HL-60/S4 treated with phorbol 12-myristate 13-acetate at 8.2 ng/mL for 4 days and 3 days (cell line): ENCODE data around the gene CPSF4L.
"Not testable (repeated sequence)": the region's sequence is repeated elsewhere in the genome, so short reads cannot be mapped to it uniquely, and the experiment has no call there.

Experiments
- in situ Hi-C: fragments of 300-500 bp; cut with MboI; formaldehyde crosslinking; loops from 2 replicates; pipeline ENCODE4 v1.15.0; 2022; ENCODE audit warnings: low sequenced_read_pairs

The CPSF4L gene

GRCh38 chr17:73269791-73270190 is 8.1 kb upstream of the CPSF4L start:
- in situ Hi-C loops: no loop called here

DNA sequence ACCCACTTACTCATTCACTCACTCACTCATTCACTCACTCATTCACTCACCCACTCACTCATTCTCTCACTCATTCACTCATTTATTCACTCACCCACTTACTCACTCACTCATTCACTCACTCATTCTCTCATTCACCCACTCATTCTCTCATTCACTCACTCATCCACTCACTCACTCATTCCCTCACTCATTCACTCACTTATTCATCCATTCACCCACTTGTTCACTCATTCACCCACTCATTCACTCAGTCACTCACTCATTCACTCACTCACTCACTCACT is 7.6 kb upstream of the CPSF4L start:
- in situ Hi-C loops: no loop called here

- in situ Hi-C loops: no loop called here
These were observed 7.1 kb upstream of the CPSF4L start for GRCh38 chr17:73268582-73269328.

GRCh38 chr17:73267648-73268537 is 6.2 kb upstream of the CPSF4L start:
- in situ Hi-C loops: no loop called here

DNA sequence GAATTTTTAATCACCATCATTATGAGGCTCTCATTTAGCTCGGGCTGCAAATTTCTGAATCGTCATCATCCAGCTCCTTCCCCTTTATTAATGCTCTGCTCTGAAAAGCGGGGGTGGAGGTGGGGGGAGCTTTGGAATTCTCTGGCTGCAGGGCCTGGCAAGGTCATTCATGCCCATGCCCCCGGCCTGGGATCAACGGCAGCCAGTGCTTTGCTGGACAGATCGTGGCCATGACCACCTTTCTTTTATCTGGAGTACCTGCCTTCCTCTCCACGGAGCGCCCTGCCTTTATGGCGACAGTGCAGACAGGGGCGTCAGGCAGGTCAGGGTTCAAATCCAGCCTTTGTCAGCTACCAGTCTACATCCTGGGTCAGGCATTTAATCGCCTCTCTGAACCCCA is 5.1 kb upstream of the CPSF4L start:
- in situ Hi-C loops: no loop called here

DNA sequence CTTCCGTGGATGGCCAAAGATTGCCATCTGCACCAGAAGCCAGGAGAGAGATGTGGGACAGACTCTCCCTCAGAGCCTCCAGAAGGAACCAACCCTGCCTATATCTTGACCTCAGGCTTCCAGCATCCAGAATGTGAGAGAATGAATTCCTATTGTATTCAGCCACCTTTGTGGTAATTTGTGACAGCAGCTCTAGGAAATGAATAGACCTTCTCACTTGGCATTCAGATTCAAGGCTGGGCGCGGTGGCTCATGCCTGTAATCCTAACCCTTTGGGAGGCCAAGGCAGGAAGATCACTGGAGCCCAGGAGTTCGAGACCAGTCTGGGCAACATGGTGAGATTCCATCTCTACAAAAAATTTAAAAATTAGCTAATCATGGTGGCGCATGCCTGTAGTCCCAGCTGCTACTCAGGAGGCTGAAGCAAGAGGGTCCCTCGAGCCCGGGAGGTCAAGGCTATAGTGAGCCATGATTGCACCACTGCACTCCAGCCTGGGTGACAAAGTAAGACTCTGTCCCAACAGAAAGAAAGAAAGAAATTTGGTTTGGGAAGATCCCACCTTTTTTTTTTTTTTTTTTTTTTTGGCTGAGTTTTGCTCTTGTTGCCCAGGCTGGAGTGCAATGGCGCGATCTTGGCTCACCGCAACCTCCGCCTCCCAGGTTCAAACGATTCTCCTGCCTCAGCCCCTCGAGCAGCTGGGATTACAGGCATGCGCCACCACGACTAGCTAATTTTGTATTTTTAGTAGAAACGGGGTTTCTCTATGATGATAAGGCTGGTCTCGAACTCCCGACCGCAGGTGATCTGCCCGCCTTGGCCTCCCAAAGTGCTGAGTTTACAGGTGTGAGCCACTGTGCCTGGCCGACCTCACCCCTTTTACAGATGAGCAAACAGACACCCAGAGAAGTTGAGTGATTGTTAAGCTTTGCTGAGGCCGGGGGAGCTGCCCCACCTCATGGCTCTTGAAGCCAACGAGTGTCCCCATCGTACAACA is 4.3 kb upstream of the CPSF4L start:
- in situ Hi-C loops: no loop called here

DNA sequence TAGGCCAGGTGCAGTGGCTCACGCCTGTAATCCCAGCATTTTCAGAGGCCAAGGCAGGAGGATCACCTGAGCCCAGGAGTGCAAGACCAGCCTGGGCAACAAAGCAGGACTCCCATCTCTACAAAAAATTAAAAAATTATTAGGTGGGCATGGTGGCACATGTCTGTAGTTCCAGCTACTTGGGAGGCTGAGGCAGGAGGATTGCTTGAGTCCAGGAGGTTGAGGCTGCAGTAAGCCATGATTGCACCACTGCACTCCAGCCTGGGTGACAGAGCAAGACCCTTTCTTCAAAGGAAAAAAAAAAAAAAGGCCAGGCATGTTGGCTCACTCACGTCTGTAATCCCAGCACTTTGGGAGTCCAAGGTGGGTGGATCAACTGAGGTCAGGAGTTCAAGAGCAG is 2.8 kb upstream of the CPSF4L start:
- in situ Hi-C loops: not testable (repeated sequence)

DNA sequence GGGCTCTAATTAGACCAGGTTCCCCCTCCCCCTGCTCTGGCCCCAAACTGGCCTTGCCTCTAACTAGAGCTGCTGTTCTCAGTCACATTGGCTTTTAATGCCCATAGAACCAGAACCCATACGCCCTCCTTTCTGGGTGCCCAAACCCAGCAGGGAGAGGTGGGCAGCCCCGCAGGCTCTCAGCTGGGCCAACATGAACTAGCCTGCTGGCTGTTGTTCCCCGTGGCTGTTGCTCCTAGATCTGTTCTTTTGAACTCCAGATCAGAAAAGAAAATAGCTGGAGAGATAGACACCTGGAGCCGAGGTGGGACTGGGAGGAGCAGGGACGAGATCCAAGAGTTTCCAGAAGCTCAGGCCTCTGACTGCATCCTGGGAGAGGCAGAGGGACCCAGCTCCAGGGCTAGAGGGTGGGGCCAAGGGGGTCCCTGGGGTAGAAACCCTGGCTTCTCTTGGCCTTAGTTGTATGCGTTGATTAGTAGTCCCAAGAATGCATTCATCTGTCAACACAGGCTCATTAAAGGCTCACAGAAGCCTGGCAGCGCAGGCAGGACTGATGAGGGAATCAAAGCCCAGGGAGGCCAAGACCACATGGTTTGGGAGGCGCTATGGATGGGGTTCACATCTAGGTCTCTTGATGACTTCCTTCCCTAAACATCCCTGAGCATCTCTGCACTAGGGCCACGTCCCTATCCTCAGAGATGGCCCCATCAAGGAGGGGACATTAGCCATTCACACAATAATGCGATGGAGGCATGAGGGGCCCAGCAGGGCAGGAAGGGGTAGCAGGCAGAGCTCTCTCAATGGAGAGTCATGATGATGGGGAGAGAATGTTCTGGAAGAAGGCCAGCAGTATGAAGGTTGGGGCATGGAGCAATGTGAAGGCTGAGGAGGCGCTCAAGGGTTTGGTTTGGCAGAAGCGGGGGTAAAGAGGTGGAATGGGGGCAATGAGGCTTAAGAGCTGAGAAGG is 1.3 kb upstream of the CPSF4L start:
- in situ Hi-C loops: no loop called here

DNA sequence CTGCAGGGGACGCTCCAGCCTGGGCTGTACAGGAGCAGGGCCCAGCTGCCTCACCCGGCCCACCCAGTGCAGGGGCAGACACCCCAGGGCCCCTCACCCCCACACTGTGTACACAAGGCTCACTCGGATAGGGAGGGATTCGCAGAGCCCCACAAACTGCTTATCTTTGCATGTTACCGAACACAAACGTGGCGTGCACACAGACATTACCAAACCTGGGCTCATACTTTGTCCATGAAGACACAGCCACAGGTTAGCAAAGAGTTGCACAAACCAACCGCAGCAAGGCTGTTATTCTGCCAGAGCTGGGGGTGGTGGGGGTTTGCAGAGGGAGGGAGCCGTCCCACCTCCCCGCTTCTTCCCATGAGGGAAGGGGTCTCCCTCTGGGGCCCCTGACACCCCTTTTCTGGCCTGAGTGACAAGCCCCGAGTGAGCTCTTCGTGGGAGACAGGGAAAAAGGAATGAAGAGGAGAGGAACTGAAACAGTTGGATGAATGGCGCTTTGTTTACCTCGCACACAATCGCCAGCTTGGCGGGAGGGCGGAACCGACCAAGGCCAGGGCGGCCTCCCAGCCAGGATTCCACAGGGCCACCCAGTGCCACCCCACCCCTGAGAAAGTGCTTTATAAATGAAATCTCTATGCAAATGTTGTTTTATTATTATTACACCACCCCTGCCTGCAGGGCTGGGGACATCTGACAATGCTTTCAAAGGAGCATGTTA is 434 bp upstream of the CPSF4L start:
- in situ Hi-C loops: no loop called here

DNA sequence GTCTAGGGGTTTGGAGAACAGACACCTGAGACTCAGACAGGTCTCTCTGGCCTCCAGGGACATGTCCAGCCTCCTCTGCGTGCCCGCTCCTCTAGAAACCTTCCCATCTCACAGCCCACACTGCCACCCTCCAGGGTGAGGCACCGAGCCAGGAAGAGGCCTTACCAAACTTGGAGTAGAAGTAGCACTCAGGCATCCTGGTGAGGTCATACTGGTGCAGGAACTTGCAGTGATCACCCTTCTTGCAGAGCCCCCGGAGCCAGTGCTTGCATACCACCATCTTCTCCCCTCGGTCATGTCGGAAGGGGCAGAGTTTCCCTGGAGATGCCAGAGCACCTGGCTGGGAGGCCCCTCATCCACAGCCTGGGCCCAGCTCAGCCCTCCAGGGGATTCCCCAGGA is 4.2 kb downstream of the CPSF4L start:
- in situ Hi-C loops: loop anchor here (5.0 kb wide), 1 partner anchor 115 kb away; no protein-coding TSS in a partner anchor

DNA sequence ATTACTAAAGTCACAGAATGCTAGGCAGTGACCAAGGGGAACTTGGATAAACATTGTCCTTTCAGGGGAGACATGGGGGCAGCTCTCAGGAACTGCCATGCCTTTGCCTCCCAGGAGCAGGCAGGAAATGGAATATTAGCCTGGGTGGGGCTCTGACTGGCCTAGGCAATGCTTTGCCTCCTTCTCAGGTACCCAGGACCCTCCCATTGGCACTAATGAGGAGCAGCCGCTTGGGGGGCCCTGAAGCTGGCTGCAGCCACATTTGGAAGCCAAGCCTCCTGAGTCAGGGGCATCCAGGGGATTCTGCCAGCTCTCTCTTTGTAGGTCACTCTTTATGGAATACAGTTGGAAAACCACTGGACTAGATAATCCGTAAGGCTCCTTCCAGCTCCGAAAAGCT is 5.5 kb downstream of the CPSF4L start:
- in situ Hi-C loops: loop anchor here (5.0 kb wide), 1 partner anchor 116 kb away; no protein-coding TSS in a partner anchor

DNA sequence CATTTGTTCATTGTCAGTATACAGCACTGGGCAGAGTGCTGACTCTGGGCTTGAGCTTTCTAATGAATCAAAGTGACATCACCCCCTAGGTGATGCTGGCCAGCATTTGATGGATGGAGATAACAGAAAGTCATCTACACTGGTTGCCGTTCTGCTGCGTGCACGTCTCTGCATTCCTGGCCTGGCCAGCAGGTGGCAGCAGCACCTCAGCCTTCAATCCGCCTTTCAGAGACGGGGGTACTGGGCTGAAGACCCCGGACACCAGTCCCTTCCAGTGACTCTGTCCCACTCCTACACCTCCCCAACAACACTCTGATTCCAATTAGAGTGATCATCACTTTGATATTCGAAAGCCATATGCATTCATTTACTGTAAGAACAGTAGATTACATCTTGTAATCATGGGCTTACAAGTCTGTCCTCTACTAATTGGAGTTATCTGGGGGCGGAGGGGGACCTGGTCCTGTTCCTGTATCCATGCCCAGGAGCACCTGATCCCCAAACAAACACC is 6.0 kb downstream of the CPSF4L start:
- in situ Hi-C loops: loop anchor here (5.0 kb wide), 1 partner anchor 117 kb away; no protein-coding TSS in a partner anchor

DNA sequence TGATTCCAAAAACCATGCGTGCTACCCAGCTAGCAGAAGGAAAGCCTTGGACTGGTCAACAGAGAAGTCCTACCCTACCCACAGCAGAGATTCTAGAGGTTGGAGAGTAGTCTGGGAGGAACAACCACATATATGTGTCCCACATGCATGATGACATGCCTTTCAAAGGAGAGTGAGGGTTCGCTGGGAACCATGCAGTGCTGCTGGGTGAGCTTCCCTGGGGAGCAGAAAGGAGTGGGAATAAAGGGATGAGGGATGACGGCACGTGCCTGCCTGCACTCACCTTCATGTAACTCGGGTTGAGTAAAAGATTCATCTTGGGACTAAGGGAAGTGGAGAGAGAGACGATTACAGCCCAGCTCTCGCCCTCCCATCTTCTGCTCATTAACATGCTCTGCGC is 9.8 kb downstream of the CPSF4L start:
- in situ Hi-C loops: no loop called here

- in situ Hi-C loops: no loop called here
These were observed 10.6 kb downstream of the CPSF4L start for GRCh38 chr17:73250851-73251640.

GRCh38 chr17:73249700-73250099 is 12.0 kb downstream of the CPSF4L start:
- in situ Hi-C loops: no loop called here

DNA sequence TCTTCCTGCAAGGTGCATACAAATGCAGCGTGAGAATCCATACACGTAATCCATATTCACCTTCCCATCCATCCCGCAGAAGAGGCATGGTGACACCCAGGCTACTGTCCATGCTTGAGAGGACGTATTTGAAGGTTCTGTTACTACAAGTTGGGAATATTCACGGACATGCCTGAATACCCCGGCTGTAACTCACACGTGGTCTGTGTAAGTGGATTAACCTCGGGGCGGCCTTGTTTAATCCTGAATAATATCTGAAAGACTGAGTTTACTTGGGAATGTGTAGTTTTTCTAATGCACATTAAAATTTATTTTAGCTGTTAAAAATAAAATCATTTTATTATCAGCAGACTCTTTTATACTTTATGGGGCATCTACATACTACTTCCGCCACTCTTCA is 13.1 kb downstream of the CPSF4L start:
- in situ Hi-C loops: no loop called here

- in situ Hi-C loops: no loop called here
These were observed 14.0 kb downstream of the CPSF4L start for GRCh38 chr17:73247726-73248125.

DNA sequence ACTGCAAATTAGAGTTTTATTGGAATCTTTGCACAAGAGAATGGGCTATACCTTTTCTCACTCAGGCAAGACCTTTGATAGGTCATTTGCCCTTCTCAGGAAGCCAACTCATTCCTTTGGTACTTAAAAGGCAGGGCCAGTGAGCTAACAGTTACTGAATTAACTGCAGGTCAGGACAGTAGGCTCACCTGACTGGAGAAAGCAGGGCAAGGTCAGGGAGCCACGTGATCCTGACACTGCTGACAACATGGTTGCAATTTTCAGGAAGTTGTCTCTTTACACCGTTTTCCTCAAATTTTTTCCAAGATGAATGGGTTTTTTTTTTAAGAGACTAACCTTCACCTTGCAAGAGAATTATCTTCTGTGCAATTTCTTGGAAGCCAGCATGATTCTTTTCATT is 21.1 kb downstream of the CPSF4L start:
- in situ Hi-C loops: no loop called here
